Measurements from ENCODE around the gene ATAD3B.

ATAD3B gene

DNA sequence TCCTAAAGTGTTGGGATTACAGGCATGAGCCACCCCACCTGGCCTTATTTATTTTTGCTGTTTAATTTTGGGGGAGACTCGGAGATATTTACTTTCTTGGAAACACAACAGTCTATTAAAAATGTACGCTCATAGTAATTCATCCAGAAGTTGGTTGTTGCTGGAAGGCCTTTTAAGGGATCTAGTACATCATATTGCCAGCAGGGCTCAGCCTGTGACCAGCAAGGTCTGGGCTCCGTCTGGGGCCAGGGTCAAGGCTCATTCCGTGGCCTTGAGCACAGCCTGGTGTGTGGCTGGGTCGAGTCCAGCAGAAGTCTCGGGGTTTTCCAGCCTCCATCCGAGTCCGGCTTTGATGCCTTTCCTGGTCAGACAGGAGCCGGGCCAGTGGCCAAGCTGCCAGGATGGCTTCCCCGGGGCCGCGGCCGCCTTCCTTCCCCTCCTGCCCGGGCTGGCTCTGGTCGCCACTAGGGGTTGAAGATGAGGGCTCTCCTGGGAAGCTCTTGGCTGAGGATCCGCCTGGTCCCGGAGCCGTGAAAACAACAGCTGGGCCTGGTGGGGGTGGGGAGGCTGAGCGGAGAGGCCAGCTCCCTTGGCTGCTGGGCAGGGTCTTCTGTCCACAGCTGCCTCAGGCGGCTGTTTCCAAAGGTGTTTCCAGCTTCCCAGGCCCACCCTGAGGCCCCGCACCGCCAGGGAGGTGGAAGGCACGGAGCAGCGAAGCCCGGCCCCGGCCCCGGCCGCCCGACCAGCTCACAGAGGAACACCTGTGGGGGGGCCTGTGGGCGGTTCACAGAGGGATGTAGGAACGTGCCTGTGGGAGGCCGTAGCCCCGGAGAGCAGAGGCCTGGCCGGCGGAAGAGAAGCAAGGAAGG, 41.2 kb upstream of the ATAD3B start:
- DNase-seq (ENCODE audit: low read depth, low spot score), result no peak
- peaks cover 27% of the 10 kb centered on the region for H3K4me1 ChIP-seq (ENCODE audit: insufficient read depth, insufficient read length)
- TF ChIP-seq ZNF274 (IDR thresholded peaks at IDR 0.05; ENCODE audit: low read depth, low read length), result no peak
- no peak for TF ChIP-seq YY1 (IDR thresholded peaks at IDR 0.05; ENCODE audit: insufficient read depth, insufficient read length)
- TF ChIP-seq SUZ12 (IDR thresholded peaks at IDR 0.05; ENCODE audit: extremely low read depth, insufficient read depth, insufficient read length), result no peak
- peaks cover 9% of the 10 kb centered on the region for H3K27me3 ChIP-seq (ENCODE audit: insufficient read depth, insufficient read length)
- peak overlapping the region; percentile 24 for H3K4me3 ChIP-seq (ENCODE audit: insufficient read length, low read depth)
- peak overlapping the region; percentile 66 for H3K9ac ChIP-seq (ENCODE audit: insufficient read length, low read depth)
- H3K36me3 ChIP-seq (ENCODE audit: insufficient read depth, insufficient read length, low read length), result no peaks in the 10 kb centered on the region
- no peaks in the 10 kb centered on the region for H3K9me3 ChIP-seq (ENCODE audit: insufficient read depth, low read length)

DNA sequence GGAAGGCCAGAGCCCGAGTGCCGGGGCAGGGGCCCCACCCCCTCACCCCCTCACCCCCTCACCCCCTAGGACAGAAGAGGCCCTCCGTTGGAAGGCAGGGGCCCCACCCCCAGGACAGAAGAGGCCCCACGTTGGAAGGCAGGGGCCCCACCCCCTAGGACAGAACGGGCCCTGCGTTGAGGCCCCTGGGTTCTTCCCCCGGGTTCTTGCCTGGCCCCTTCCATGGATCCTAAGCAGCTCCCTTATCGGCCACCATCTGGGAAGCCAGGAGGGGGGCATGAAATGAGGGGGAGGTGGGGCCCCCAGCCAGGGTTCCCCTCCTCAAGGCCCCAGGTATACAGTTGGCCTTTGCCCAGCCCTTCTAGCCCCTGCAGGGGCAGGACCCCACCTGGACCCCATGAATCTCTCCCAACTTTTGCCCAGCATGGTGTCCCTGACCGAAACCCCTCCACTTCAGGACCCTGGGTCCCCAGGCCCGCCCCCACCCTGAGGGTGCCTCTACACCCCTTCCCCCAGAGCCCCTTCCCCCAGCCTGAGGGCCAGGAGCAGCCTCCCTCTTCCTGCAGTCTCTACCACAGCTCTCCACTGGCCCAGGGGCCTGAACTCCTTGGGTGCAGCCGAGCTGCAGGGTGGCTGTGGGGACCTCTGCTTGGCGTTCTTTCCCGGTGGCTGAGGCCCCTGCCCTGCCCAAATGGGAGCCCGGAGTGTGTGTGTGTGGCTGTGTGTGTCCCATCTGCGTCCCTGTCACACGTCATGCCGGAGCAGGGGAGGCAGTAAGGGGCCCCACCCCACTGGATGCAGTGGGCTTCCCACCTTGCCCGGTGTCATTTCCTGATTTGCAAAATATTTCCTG, 40.3 kb upstream of the ATAD3B start:
- DNase-seq (ENCODE audit: low read depth, low spot score), result no peak
- Histone ChIP-seq H3K4me1 (ENCODE audit: insufficient read depth, insufficient read length) (peaks cover 26% of the 10 kb centered on the region), H3K9ac (ENCODE audit: insufficient read length, low read depth) (peak overlapping the region; percentile 66), H3K9me3 (ENCODE audit: insufficient read depth, low read length) (no peaks in the 10 kb centered on the region), H3K36me3 (ENCODE audit: insufficient read depth, insufficient read length, low read length) (no peaks in the 10 kb centered on the region), H3K27me3 (ENCODE audit: insufficient read depth, insufficient read length) (peaks cover 13% of the 10 kb centered on the region), H3K4me3 (ENCODE audit: insufficient read length, low read depth) (no peak overlapping the region)
- no peak for TF ChIP-seq SUZ12 (IDR thresholded peaks at IDR 0.05; ENCODE audit: extremely low read depth, insufficient read depth, insufficient read length)
- no peak for TF ChIP-seq ZNF274 (IDR thresholded peaks at IDR 0.05; ENCODE audit: low read depth, low read length)
- no peak for TF ChIP-seq YY1 (IDR thresholded peaks at IDR 0.05; ENCODE audit: insufficient read depth, insufficient read length)

DNA sequence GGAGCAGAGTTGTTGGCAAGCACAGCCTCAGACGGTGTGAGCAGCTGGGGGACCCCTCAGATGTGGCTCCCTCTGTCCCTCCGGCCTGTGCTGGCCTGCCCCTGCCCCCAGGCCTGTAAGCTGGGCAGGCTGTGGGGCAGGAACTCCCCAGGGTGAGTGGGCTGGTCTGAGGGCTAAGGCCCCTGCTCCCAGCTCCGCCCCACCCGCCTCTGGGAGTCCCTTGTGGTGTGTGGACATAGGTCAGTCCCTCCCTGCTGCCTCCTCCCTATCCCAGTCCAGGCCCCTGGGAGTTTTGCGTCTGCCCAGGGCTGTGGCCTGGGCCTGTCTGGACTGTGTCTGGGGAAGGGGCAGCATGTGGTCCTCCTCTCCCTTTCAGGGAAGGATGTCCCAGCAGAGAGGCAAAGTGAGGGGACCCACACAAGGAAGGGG, 39.7 kb upstream of the ATAD3B start:
- TF ChIP-seq YY1 (IDR thresholded peaks at IDR 0.05; ENCODE audit: insufficient read depth, insufficient read length), result no peak
- TF ChIP-seq ZNF274 (IDR thresholded peaks at IDR 0.05; ENCODE audit: low read depth, low read length), result no peak
- TF ChIP-seq SUZ12 (IDR thresholded peaks at IDR 0.05; ENCODE audit: extremely low read depth, insufficient read depth, insufficient read length), result no peak
- H3K9ac ChIP-seq (ENCODE audit: insufficient read length, low read depth), result peak overlapping the region; percentile 56
- H3K4me3 ChIP-seq (ENCODE audit: insufficient read length, low read depth), result no peak overlapping the region
- H3K27me3 ChIP-seq (ENCODE audit: insufficient read depth, insufficient read length), result peaks cover 19% of the 10 kb centered on the region
- no peak for DNase-seq (ENCODE audit: low read depth, low spot score)
- no peaks in the 10 kb centered on the region for H3K36me3 ChIP-seq (ENCODE audit: insufficient read depth, insufficient read length, low read length)
- H3K4me1 ChIP-seq (ENCODE audit: insufficient read depth, insufficient read length), result peaks cover 29% of the 10 kb centered on the region
- H3K9me3 ChIP-seq (ENCODE audit: insufficient read depth, low read length), result no peaks in the 10 kb centered on the region

DNA sequence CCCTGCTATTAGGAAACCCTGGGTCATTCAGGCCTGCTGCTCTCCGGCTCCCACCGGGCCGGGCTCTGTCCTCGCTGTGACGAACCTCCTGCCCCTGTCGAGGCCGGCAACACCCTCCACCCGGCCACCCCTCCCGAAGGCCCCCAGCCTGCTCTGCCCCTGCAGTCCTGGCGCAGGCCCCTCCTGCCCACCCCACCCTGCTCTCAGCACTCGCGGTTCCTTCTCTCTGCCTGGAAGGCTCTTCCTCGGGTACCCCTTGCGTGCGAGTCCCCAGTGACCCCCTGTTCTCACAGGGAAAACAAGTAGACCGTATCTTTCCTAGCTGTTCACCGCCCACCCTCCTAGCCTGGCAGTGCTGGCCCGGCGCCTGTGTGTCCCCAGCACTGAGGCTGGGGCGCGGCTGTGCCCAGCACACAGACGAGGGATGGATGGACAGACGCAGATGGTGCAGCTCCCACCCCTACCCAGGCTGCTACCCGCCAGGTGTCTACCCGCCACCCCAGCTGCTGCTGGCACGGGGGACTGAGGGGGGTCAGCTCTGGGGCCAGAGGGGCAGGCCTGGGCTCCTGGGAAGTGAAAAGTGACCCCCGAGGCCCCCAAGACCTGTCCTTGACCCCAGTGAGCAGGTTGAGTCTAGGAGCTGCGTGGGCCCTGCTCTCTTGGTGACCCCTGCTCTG, 39.2 kb upstream of the ATAD3B start:
- TF ChIP-seq ZNF274 (IDR thresholded peaks at IDR 0.05; ENCODE audit: low read depth, low read length), result no peak
- TF ChIP-seq YY1 (IDR thresholded peaks at IDR 0.05; ENCODE audit: insufficient read depth, insufficient read length), result no peak
- TF ChIP-seq SUZ12 (IDR thresholded peaks at IDR 0.05; ENCODE audit: extremely low read depth, insufficient read depth, insufficient read length), result no peak
- no peaks in the 10 kb centered on the region for H3K9me3 ChIP-seq (ENCODE audit: insufficient read depth, low read length)
- no peak overlapping the region for H3K4me3 ChIP-seq (ENCODE audit: insufficient read length, low read depth)
- peaks cover 23% of the 10 kb centered on the region for H3K27me3 ChIP-seq (ENCODE audit: insufficient read depth, insufficient read length)
- H3K9ac ChIP-seq (ENCODE audit: insufficient read length, low read depth), result peak overlapping the region; percentile 56
- no peaks in the 10 kb centered on the region for H3K36me3 ChIP-seq (ENCODE audit: insufficient read depth, insufficient read length, low read length)
- no peak for DNase-seq (ENCODE audit: low read depth, low spot score)
- H3K4me1 ChIP-seq (ENCODE audit: insufficient read depth, insufficient read length), result peaks cover 31% of the 10 kb centered on the region

GRCh38 chr1:1432951-1433803, 38.4 kb upstream of the ATAD3B start:
- DNase-seq (ENCODE audit: low read depth, low spot score), result no peak
- no peaks in the 10 kb centered on the region for H3K36me3 ChIP-seq (ENCODE audit: insufficient read depth, insufficient read length, low read length)
- peaks cover 23% of the 10 kb centered on the region for H3K27me3 ChIP-seq (ENCODE audit: insufficient read depth, insufficient read length)
- H3K9ac ChIP-seq (ENCODE audit: insufficient read length, low read depth), result peak overlapping the region; percentile 82
- TF ChIP-seq SUZ12 (IDR thresholded peaks at IDR 0.05; ENCODE audit: extremely low read depth, insufficient read depth, insufficient read length) (no peak), YY1 (IDR thresholded peaks at IDR 0.05; ENCODE audit: insufficient read depth, insufficient read length) (no peak), ZNF274 (IDR thresholded peaks at IDR 0.05; ENCODE audit: low read depth, low read length) (no peak)
- H3K9me3 ChIP-seq (ENCODE audit: insufficient read depth, low read length), result no peaks in the 10 kb centered on the region
- H3K4me1 ChIP-seq (ENCODE audit: insufficient read depth, insufficient read length), result peaks cover 31% of the 10 kb centered on the region
- H3K4me3 ChIP-seq (ENCODE audit: insufficient read length, low read depth), result peak overlapping the region; percentile 8

GRCh38 chr1:1433804-1434130, 37.8 kb upstream of the ATAD3B start:
- Histone ChIP-seq H3K4me1 (ENCODE audit: insufficient read depth, insufficient read length) (peaks cover 35% of the 10 kb centered on the region), H3K9me3 (ENCODE audit: insufficient read depth, low read length) (no peaks in the 10 kb centered on the region), H3K9ac (ENCODE audit: insufficient read length, low read depth) (peak overlapping the region; percentile 82), H3K36me3 (ENCODE audit: insufficient read depth, insufficient read length, low read length) (no peaks in the 10 kb centered on the region), H3K27me3 (ENCODE audit: insufficient read depth, insufficient read length) (peaks cover 23% of the 10 kb centered on the region), H3K4me3 (ENCODE audit: insufficient read length, low read depth) (peak overlapping the region; percentile 21)
- no peak for DNase-seq (ENCODE audit: low read depth, low spot score)
- TF ChIP-seq SUZ12 (IDR thresholded peaks at IDR 0.05; ENCODE audit: extremely low read depth, insufficient read depth, insufficient read length), result no peak
- no peak for TF ChIP-seq YY1 (IDR thresholded peaks at IDR 0.05; ENCODE audit: insufficient read depth, insufficient read length)
- TF ChIP-seq ZNF274 (IDR thresholded peaks at IDR 0.05; ENCODE audit: low read depth, low read length), result no peak

All from NT2/D1 (cell line).